Measurements from ENCODE around the gene TRIM14.

Gene TRIM14

DNA sequence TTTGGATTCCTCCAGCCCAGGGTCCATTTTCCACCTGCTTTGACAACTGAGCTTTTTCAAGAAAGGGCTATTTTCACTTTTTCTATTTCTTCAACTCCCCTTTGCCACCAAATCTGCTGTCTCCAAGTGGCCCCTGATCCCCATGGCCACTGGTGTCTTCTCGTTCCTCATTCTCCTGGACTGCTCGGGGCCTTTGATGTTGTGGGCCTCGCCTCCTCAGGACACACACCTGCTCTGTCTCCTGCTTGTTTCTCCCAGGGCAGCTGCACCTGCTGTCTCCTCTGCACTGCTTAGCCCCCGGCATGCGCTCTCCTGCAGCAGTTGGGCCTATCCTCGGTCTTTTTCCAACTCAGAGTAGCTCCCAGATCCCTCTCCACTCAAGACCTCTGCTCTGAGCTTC is 78.8 kb downstream of the TRIM14 start:
- in situ Hi-C loops (cut with HindIII; ENCODE audit: low sequenced_read_pairs): no loop called here
- no peak overlapping the region for H3K4me3 ChIP-seq (ENCODE audit: low read depth, low read length)
- DNase-seq (ENCODE audit: low read depth): no peak
- TF ChIP-seq, protein P1, sequence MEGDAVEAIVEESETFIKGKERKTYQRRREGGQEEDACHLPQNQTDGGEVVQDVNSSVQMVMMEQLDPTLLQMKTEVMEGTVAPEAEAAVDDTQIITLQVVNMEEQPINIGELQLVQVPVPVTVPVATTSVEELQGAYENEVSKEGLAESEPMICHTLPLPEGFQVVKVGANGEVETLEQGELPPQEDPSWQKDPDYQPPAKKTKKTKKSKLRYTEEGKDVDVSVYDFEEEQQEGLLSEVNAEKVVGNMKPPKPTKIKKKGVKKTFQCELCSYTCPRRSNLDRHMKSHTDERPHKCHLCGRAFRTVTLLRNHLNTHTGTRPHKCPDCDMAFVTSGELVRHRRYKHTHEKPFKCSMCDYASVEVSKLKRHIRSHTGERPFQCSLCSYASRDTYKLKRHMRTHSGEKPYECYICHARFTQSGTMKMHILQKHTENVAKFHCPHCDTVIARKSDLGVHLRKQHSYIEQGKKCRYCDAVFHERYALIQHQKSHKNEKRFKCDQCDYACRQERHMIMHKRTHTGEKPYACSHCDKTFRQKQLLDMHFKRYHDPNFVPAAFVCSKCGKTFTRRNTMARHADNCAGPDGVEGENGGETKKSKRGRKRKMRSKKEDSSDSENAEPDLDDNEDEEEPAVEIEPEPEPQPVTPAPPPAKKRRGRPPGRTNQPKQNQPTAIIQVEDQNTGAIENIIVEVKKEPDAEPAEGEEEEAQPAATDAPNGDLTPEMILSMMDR (IDR thresholded peaks at IDR 0.05; ENCODE audit: low read depth, low read length, missing control alignments): no peak

DNA sequence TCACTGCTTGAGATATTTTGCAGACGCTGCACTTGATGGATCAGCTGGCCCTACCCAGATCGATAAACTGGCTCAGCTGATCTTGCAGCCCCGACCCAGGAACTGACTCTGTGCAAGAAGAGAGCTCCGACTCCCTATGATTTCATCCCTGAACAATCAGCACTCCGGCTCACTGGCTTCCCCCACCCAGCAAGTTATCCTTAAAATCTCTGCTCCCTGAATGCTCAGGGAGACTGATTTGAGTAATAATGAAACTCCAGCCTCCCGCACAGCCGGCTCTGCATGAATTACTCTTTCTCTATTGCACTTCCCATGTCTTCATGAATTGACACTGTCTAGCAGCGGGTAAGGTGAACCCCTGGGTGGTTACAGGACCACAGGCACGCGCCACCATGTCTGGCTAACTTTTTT is 79.4 kb downstream of the TRIM14 start:
- no peak for DNase-seq (ENCODE audit: low read depth)
- in situ Hi-C loops (cut with HindIII; ENCODE audit: low sequenced_read_pairs): no loop called here
- TF ChIP-seq, protein P1 (IDR thresholded peaks at IDR 0.05; ENCODE audit: low read depth, low read length, missing control alignments): no peak
- H3K4me3 ChIP-seq (ENCODE audit: low read depth, low read length): no peak overlapping the region

DNA sequence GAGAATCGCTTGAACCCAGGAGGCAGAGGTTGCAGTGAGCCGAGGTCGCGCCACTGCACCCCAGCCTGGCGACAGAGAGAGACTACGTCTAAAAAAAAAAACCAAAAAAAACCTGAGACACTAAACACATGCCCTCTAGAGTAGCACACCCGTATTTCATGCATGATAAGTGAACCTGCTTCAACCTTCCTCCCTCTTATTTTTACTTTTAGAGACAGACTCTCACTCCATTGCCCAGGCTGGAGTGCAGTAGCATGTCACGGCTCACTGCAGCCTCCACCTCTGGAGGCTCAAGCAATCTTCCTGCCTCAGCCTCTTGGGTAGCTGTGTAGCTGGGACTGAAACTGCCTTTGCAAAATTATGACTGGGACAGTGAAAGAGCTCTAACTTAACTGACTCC is 80.1 kb downstream of the TRIM14 start:
- in situ Hi-C loops (cut with HindIII; ENCODE audit: low sequenced_read_pairs): no loop called here
- no peak overlapping the region for H3K4me3 ChIP-seq (ENCODE audit: low read depth, low read length)
- TF ChIP-seq, protein P1 (IDR thresholded peaks at IDR 0.05; ENCODE audit: low read depth, low read length, missing control alignments): no peak
- DNase-seq (ENCODE audit: low read depth): no peak

DNA sequence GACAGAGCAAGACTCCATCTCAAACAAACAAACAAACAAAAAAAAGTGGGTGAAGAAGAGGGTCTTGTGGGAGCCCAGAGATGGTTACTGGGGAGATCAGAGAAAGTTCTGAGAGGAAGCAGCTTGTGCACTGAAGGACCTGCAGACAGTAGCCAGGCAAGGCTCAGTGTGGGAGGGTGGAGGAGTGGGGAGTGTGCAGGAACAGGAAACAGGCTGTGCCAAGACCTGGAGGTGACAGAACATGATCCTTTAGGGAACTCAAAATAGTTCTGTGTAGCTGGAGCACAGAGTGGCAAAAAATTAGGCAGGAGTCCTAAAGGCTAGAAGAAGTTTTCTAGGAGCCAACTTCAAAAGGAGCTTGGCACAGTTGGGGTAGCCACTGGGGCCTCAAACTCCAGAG is 81.7 kb downstream of the TRIM14 start:
- H3K4me3 ChIP-seq (ENCODE audit: low read depth, low read length): no peak overlapping the region
- TF ChIP-seq, protein P1 (IDR thresholded peaks at IDR 0.05; ENCODE audit: low read depth, low read length, missing control alignments): no peak
- DNase-seq (ENCODE audit: low read depth): no peak
- in situ Hi-C loops (cut with HindIII; ENCODE audit: low sequenced_read_pairs): no loop called here

DNA sequence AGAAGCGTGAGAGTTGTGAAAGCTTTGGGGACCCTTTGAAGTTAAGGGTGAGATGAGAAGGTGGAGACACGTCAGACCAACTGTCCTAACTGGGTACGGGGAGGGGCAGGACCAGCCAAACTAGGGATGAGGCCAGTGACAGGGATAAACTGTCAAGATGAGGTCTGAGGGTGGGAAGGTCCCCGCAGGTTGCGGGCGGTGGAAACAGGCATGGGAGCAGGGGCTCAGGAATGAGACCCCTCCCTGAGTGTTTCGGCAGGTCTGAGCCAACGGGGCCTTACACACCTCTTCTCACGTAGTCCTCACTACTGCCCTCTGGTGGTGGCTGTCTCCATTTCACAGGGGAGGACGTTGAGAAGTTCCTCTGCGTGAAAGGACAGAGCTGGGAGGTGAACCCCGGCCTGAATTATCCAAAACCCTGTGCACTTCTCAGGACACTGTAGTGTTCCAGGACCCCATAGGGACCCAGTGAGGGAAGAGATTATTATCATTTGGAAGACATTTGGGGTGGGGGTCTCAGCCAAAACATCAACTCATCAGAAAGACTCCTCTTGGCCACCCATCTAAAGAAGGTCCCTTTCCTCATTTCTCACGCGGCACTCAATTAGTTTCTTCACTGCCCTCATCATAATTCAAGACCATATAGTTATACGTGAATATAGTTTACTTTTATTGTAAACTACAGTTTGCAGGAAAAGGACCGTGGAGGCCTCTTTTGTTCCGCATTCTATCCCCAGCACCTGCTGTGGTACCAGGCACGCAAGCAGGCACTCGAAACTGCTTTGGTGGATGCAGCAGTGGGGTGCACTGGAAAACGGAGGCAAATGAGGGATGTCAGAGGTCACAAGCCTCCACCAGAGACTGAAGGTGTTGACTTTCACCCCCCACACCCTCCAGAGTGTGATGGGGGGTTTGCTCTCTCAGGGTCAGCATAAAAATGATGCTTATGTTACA is 84.2 kb downstream of the TRIM14 start:
- DNase-seq (ENCODE audit: low read depth): peak; percentile 51
- TF ChIP-seq, protein P1 (IDR thresholded peaks at IDR 0.05; ENCODE audit: low read depth, low read length, missing control alignments): peak; percentile 77
- in situ Hi-C loops (cut with HindIII; ENCODE audit: low sequenced_read_pairs): no loop called here
- no peak overlapping the region for H3K4me3 ChIP-seq (ENCODE audit: low read depth, low read length)

DNA sequence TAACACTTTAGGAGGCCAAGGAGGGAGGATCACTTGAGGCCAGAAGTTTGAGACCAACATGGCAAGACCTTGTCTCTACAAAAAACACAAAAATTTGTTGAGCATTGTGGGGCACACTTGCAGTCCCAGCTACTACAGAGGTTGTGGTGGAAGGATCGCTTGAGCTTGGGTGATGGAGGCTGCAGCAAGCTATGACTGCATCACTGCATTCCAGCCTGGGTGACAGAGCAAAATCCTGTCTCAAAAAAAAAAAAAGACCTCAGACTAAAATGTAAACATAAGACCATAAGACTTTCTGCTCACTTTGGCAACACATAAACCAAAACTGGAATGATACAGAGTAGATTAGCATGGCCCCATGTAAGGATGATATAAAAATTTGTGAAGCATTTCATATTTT is 87.1 kb downstream of the TRIM14 start:
- no peak overlapping the region for H3K4me3 ChIP-seq (ENCODE audit: low read depth, low read length)
- in situ Hi-C loops (cut with HindIII; ENCODE audit: low sequenced_read_pairs): no loop called here
- no peak for DNase-seq (ENCODE audit: low read depth)
- TF ChIP-seq, protein P1 (IDR thresholded peaks at IDR 0.05; ENCODE audit: low read depth, low read length, missing control alignments): no peak

Data from astrocyte of the cerebellum (primary cell).